GM19328 (cell line): ENCODE measurements around the gene DHPS.
"Not testable (repeated sequence)": the region's sequence is repeated elsewhere in the genome, so short reads cannot be mapped to it uniquely, and the experiment has no call there.

Experiments used
- ATAC-seq: cut with Tn5 transposase; IDR thresholded peaks from one replicate; pipeline ENCODE4 v1.9.1; 2021; ENCODE audit warnings: mild to moderate bottlenecking, moderate library complexity; ENCODE audit not compliant: unreplicated experiment

Gene DHPS

GRCh38 chr19:12647490-12648071 lies 34.1 kb downstream of the DHPS start:
- no peak for ATAC-seq

GRCh38 chr19:12647047-12647446 lies 34.6 kb downstream of the DHPS start:
- ATAC-seq = no peak

- no peak for ATAC-seq
These were observed 35.1 kb downstream of the DHPS start for GRCh38 chr19:12646551-12646950.

- ATAC-seq = not testable (repeated sequence)
These were observed 38.0 kb downstream of the DHPS start for GRCh38 chr19:12643716-12644115.

- ATAC-seq = no peak
These were observed 39.2 kb downstream of the DHPS start for GRCh38 chr19:12642506-12642905.

- no peak for ATAC-seq
These were observed 40.2 kb downstream of the DHPS start for GRCh38 chr19:12641456-12641855.

GRCh38 chr19:12639901-12640613 lies 41.6 kb downstream of the DHPS start:
- ATAC-seq = no peak

GRCh38 chr19:12638611-12639182 lies 43.0 kb downstream of the DHPS start:
- no peak for ATAC-seq

- no peak for ATAC-seq
These were observed 45.0 kb downstream of the DHPS start for GRCh38 chr19:12636631-12637030.

GRCh38 chr19:12629215-12629614 lies 52.5 kb downstream of the DHPS start:
- ATAC-seq = no peak

GRCh38 chr19:12628040-12629022 lies 53.3 kb downstream of the DHPS start:
- ATAC-seq = no peak

- no peak for ATAC-seq
These were observed 54.7 kb downstream of the DHPS start for GRCh38 chr19:12626958-12627357.
